GM23338 (cell line): ENCODE measurements around the gene DPF3. TPM values are rescaled to one million over a fixed set of nuclear protein-coding genes. Genes with fewer than 3 reads are reported as not detected.

Experiments used
- ATAC-seq: fragments of 200-7000 bp; cut with Tn5 transposase; 3 replicates; pipeline ENCODE4 v1.9.1; 2020
- DNase-seq: peaks from one replicate; pipeline ENCODE4 v3.0.0-alpha.2; 2015; ENCODE audit warnings: low spot score
- H2AFZ ChIP-seq: fragments of 200-600 bp; sonication (generic); 2 replicates; pipeline ENCODE4 v1.8.0; 2016; ENCODE audit warnings: antibody characterized with exemption, mild to moderate bottlenecking, moderate library complexity
- H3F3A ChIP-seq: fragments of 200-600 bp; sonication (generic); replicated peaks from 2 replicates; pipeline ENCODE4 v1.8.0; 2017; ENCODE audit warnings: antibody characterized with exemption, mixed run types, low read depth
- H3K27ac ChIP-seq: fragments of 200-600 bp; sonication (generic); 2 replicates; pipeline ENCODE4 v1.6.1; 2016; ENCODE audit warnings: low read depth
- H3K27me3 ChIP-seq: fragments of 200-600 bp; sonication (generic); 2 replicates; pipeline ENCODE4 v1.8.0; 2016; ENCODE audit warnings: mild to moderate bottlenecking, mixed run types, moderate library complexity; ENCODE audit not compliant: insufficient read depth
- H3K36me3 ChIP-seq: fragments of 200-600 bp; sonication (generic); 2 replicates; pipeline ENCODE4 v1.8.0; 2016; ENCODE audit warnings: mild to moderate bottlenecking; ENCODE audit not compliant: insufficient read depth
- H3K4me1 ChIP-seq: fragments of 200-600 bp; sonication (generic); 2 replicates; pipeline ENCODE4 v1.8.0; 2016; ENCODE audit warnings: mild to moderate bottlenecking, moderate library complexity; ENCODE audit not compliant: insufficient read depth
- H3K4me2 ChIP-seq: fragments of 200-600 bp; sonication (generic); 2 replicates; pipeline ENCODE4 v1.7.1; 2017; ENCODE audit warnings: mixed run types
- H3K4me3 ChIP-seq: fragments of 200-600 bp; sonication (generic); 2 replicates; pipeline ENCODE4 v1.6.1; 2016; ENCODE audit warnings: mixed run types
- H3K79me2 ChIP-seq: fragments of 200-600 bp; sonication (generic); replicated peaks from 2 replicates; pipeline ENCODE4 v1.8.0; 2017; ENCODE audit warnings: mild to moderate bottlenecking; ENCODE audit not compliant: insufficient read depth
- H3K9me2 ChIP-seq: fragments of 200-600 bp; sonication (generic); 2 replicates; pipeline ENCODE4 v1.8.0; 2017; ENCODE audit not compliant: insufficient read depth
- H4K20me1 ChIP-seq: fragments of 200-600 bp; sonication (generic); replicated peaks from 2 replicates; pipeline ENCODE4 v1.8.0; 2017; ENCODE audit warnings: mild to moderate bottlenecking; ENCODE audit not compliant: insufficient read depth
- H3K27ac Mint-ChIP-seq: 2 replicates; pipeline ENCODE4 v1.8.0; 2020; ENCODE audit warnings: inconsistent platforms, mild to moderate bottlenecking, moderate library complexity, mixed read lengths
- H3K27me3 Mint-ChIP-seq: 3 replicates; pipeline ENCODE4 v1.8.0; 2022; ENCODE audit warnings: low read depth, mild to moderate bottlenecking, moderate library complexity, mixed read lengths, inconsistent platforms; ENCODE audit not compliant: insufficient read depth, poor library complexity
- H3K36me3 Mint-ChIP-seq: 3 replicates; pipeline ENCODE4 v1.8.0; 2021; ENCODE audit warnings: low read depth, mild to moderate bottlenecking, inconsistent platforms, moderate library complexity, mixed read lengths
- H3K4me1 Mint-ChIP-seq: 3 replicates; pipeline ENCODE4 v1.8.0; 2020; ENCODE audit warnings: mild to moderate bottlenecking, inconsistent platforms, mixed read lengths
- H3K4me3 Mint-ChIP-seq: 3 replicates; pipeline ENCODE4 v1.8.0; 2021; ENCODE audit warnings: moderate library complexity, mild to moderate bottlenecking, inconsistent platforms, mixed read lengths
- H3K9me3 Mint-ChIP-seq: 3 replicates; pipeline ENCODE4 v1.8.0; 2020; ENCODE audit warnings: moderate library complexity, mild to moderate bottlenecking, inconsistent platforms, mixed read lengths
- CREB1 ChIP-seq: fragments of 250-450 bp; sonication (Bioruptor Pico); IDR thresholded peaks from 2 replicates; pipeline ENCODE4 v1.5.0; 2020; ENCODE audit warnings: low read depth, mild to moderate bottlenecking, moderate library complexity
- CTCF ChIP-seq, 2 experiments: fragments of 200-600 bp in 1 of 2; sonication (generic) in 1 of 2; conservative IDR thresholded peaks; 2 replicates each; pipeline versions ENCODE4 v1.5.1 to v1.6.1; 2016 to 2017; ENCODE audit warnings: antibody characterized with exemption in 2 of 2, low read depth in 2 of 2, mild to moderate bottlenecking in 2 of 2, moderate library complexity in 1 of 2
- ETS1 ChIP-seq: IDR thresholded peaks from 2 replicates; pipeline ENCODE4 v1.6.1; 2016; ENCODE audit warnings: antibody characterized with exemption
- EZH2 ChIP-seq: fragments of 200-600 bp; sonication (generic); IDR thresholded peaks from one replicate; pipeline ENCODE4 v1.8.0; 2017; ENCODE audit warnings: antibody characterized with exemption, mild to moderate bottlenecking, low read depth; ENCODE audit not compliant: unreplicated experiment
- EZH2phosphoT487 ChIP-seq: fragments of 200-600 bp; sonication (generic); IDR thresholded peaks from one replicate; pipeline ENCODE4 v1.8.1; 2018; ENCODE audit warnings: antibody characterized with exemption; ENCODE audit not compliant: unreplicated experiment
- JUNB ChIP-seq: IDR thresholded peaks from one replicate; pipeline ENCODE4 v1.6.1; 2016; ENCODE audit warnings: antibody characterized with exemption; ENCODE audit not compliant: unreplicated experiment
- NANOG ChIP-seq: IDR thresholded peaks from 2 replicates; pipeline ENCODE4 v1.6.1; 2016; ENCODE audit warnings: antibody characterized with exemption, borderline replicate concordance
- POLR2AphosphoS5 ChIP-seq: IDR thresholded peaks from 2 replicates; pipeline ENCODE4 v1.6.1; 2016; ENCODE audit warnings: antibody characterized with exemption, low read depth
- REST ChIP-seq: IDR thresholded peaks from one replicate; pipeline ENCODE4 v1.6.1; 2018; ENCODE audit warnings: antibody characterized with exemption; ENCODE audit not compliant: unreplicated experiment
- STAT1 ChIP-seq: IDR thresholded peaks from one replicate; pipeline ENCODE4 v1.6.1; 2016; ENCODE audit warnings: antibody characterized with exemption; ENCODE audit not compliant: unreplicated experiment
- ZNF114 ChIP-seq: fragments of 250-450 bp; sonication (Bioruptor Pico); IDR thresholded peaks from 2 replicates; pipeline ENCODE4 v1.5.0; 2020; ENCODE audit warnings: mild to moderate bottlenecking, moderate library complexity
- ZNF331 ChIP-seq: fragments of 250-450 bp; sonication (Bioruptor Pico); IDR thresholded peaks from 2 replicates; pipeline ENCODE4 v1.5.0; 2020; ENCODE audit warnings: low read depth, mild to moderate bottlenecking, moderate library complexity
- polyA plus RNA-seq: library from polyadenylated mRNA; unstranded; fragments of >200 nt; fragmentation: Nextera tagmentation; extraction: Ambion mirVana; gene quantifications from 2 replicates; pipeline ENCODE4 v1.2.1, GENCODE V29; 2016
- total RNA-seq: library from RNA; depleted of rRNA; stranded (reverse); fragments of >200 nt; shearing (Covaris generic); gene quantifications from 2 replicates; pipeline ENCODE4 v1.2.3, GENCODE V29; 2014
- TF ChIP-seq, protein P1 (sequence below): fragments of 250-450 bp; sonication (Bioruptor Pico); IDR thresholded peaks from 2 replicates; pipeline ENCODE4 v1.5.0; 2020; ENCODE audit warnings: mild to moderate bottlenecking, moderate library complexity

The DPF3 gene
- total and polyA plus RNA-seq, 2 experiments from 2014 or later, result 0.18 to 1.0 TPM

- Histone ChIP-seq H3K4me2 (no peak overlapping the region), H3K36me3 (no peaks in the 10 kb centered on the region), H3K27me3 (no peaks in the 10 kb centered on the region), H3K79me2 (no peaks in the 10 kb centered on the region), H3K9me2 (peaks cover 10% of the 10 kb centered on the region; the same call in 1 of the 2 replicates), H3K27ac (no peak overlapping the region), H3K4me3 (no peak overlapping the region), H2AFZ (no peak overlapping the region), H4K20me1 (no peaks in the 10 kb centered on the region), H3F3A (no peaks in the 10 kb centered on the region), H3K4me1 (no peaks in the 10 kb centered on the region)
- no peak for TF ChIP-seq EZH2
- no peak for TF ChIP-seq ZNF114 (CRISPR knock-in tag)
- TF ChIP-seq ETS1, result no peak
- no peak for TF ChIP-seq CTCF (conservative IDR thresholded peaks at IDR 0.05; ENCODE audit: low read depth in 2 of 2)
- TF ChIP-seq NANOG, result no peak
- TF ChIP-seq CREB1, result no peak
- no peak for TF ChIP-seq REST
- no peak for TF ChIP-seq EZH2phosphoT487
- TF ChIP-seq JUNB, result no peak
- TF ChIP-seq STAT1, result no peak
- TF ChIP-seq, protein P1, sequence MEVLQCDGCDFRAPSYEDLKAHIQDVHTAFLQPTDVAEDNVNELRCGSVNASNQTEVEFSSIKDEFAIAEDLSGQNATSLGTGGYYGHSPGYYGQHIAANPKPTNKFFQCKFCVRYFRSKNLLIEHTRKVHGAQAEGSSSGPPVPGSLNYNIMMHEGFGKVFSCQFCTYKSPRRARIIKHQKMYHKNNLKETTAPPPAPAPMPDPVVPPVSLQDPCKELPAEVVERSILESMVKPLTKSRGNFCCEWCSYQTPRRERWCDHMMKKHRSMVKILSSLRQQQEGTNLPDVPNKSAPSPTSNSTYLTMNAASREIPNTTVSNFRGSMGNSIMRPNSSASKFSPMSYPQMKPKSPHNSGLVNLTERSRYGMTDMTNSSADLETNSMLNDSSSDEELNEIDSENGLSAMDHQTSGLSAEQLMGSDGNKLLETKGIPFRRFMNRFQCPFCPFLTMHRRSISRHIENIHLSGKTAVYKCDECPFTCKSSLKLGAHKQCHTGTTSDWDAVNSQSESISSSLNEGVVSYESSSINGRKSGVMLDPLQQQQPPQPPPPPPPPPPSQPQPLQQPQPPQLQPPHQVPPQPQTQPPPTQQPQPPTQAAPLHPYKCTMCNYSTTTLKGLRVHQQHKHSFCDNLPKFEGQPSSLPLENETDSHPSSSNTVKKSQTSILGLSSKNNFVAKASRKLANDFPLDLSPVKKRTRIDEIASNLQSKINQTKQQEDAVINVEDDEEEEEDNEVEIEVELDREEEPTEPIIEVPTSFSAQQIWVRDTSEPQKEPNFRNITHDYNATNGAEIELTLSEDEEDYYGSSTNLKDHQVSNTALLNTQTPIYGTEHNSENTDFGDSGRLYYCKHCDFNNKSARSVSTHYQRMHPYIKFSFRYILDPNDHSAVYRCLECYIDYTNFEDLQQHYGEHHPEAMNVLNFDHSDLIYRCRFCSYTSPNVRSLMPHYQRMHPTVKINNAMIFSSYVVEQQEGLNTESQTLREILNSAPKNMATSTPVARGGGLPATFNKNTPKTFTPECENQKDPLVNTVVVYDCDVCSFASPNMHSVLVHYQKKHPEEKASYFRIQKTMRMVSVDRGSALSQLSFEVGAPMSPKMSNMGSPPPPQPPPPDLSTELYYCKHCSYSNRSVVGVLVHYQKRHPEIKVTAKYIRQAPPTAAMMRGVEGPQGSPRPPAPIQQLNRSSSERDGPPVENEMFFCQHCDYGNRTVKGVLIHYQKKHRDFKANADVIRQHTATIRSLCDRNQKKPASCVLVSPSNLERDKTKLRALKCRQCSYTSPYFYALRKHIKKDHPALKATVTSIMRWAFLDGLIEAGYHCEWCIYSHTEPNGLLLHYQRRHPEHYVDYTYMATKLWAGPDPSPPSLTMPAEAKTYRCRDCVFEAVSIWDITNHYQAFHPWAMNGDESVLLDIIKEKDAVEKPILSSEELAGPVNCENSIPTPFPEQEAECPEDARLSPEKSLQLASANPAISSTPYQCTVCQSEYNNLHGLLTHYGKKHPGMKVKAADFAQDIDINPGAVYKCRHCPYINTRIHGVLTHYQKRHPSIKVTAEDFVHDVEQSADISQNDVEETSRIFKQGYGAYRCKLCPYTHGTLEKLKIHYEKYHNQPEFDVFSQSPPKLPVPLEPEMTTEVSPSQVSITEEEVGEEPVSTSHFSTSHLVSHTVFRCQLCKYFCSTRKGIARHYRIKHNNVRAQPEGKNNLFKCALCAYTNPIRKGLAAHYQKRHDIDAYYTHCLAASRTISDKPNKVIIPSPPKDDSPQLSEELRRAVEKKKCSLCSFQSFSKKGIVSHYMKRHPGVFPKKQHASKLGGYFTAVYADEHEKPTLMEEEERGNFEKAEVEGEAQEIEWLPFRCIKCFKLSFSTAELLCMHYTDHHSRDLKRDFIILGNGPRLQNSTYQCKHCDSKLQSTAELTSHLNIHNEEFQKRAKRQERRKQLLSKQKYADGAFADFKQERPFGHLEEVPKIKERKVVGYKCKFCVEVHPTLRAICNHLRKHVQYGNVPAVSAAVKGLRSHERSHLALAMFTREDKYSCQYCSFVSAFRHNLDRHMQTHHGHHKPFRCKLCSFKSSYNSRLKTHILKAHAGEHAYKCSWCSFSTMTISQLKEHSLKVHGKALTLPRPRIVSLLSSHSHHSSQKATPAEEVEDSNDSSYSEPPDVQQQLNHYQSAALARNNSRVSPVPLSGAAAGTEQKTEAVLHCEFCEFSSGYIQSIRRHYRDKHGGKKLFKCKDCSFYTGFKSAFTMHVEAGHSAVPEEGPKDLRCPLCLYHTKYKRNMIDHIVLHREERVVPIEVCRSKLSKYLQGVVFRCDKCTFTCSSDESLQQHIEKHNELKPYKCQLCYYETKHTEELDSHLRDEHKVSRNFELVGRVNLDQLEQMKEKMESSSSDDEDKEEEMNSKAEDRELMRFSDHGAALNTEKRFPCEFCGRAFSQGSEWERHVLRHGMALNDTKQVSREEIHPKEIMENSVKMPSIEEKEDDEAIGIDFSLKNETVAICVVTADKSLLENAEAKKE (CRISPR knock-in tag), result no peak
- no peak for TF ChIP-seq ZNF331 (CRISPR knock-in tag)
- no peak for TF ChIP-seq POLR2AphosphoS5
- ATAC-seq, result no peak
- Mint-ChIP-seq H3K27me3 (peaks cover 4% of the 10 kb centered on the region), H3K36me3 (no peaks in the 10 kb centered on the region), H3K27ac (no peak overlapping the region), H3K4me3 (no peak overlapping the region), H3K4me1 (peaks cover 5% of the 10 kb centered on the region; the same call in 2 of the 3 replicates), H3K9me3 (no peaks in the 10 kb centered on the region)
- no peak for DNase-seq
Observed at GRCh38 chr14:72610096-72610830, 283.6 kb downstream of the DPF3 start.
